GM21737 (cell line): ENCODE measurements around the gene PDE1C.
A peak's percentile ranks its signal among the peaks of the same experiment; 100 is the strongest.

Experiments used
- ATAC-seq: cut with Tn5 transposase; IDR thresholded peaks from one replicate; pipeline ENCODE4 v1.9.1; 2021; ENCODE audit warnings: mild to moderate bottlenecking, moderate library complexity; ENCODE audit not compliant: unreplicated experiment

The PDE1C gene

GRCh38 chr7:32075612-32076011 lies 5.4 kb upstream of the PDE1C start:
- no peak for ATAC-seq

- ATAC-seq = no peak
Observed at GRCh38 chr7:32074787-32075585, 4.8 kb upstream of the PDE1C start.

- no peak for ATAC-seq
Observed at GRCh38 chr7:32073533-32073932, 3.3 kb upstream of the PDE1C start.

DNA sequence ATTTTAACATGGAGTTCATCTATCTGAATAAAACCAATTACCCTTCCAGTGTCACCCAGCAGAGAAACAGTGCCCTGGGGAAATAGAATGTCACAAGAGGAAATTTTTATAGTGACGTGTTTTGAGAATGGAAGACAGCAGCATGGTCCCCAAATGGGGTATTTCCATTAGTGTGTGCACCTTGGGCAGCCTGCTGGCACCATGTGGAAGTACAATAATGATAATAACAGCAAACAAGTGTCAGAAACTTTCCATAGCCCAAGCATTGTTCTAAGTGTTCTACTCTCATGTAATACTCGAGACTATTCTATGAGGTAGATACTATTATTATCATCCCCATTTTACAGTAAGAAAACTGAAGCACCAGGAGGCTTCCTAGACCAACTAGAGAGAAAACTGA lies 2.2 kb upstream of the PDE1C start:
- no peak for ATAC-seq

DNA sequence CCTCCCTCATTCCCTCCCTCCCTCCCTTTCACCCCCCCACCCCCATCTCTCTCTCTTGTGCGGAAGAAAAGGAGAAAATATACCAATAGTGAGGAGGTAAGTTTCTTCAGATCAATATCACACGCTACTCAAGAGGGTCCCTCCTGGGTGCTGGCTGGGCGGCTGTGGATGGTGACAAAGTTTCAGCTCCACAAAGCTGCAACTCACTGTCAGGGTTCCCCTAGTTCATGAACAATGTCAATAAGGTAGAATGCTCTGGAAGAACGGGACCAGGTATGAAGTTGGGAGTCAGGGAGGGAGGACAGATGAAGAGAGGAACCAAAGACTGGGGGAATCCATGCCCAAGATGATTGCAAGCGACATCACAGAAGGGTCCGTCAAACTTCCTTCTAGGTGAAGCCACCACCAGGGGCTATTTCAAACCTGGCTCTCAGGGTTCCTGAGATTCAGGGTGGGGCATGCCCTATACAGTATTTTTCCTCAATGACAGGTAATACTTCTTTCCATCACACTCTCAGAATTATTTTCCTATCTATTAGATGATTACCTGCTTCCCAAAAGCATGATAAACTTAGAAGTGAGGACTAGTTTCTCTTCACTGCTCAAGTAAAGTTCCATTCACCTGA lies 1.4 kb upstream of the PDE1C start:
- ATAC-seq = no peak

DNA sequence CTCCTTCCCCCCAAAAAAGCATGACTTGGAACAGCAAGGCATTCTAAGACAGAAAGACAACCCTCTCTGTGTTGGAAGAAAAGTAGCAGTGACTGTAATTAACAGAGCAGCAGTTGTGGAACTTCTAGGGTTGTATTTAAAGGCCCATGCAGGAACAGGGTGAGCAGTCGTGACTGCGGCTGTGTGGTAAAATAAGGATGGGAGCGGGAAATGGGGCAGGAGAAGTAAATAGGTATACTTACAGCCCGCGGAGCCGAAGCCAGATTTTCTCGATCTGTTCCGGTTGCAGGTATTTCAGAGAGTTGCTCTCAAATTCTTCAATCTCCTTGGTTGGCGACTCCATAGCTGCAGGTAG lies 179 bp downstream of the PDE1C start:
- ATAC-seq = no peak

DNA sequence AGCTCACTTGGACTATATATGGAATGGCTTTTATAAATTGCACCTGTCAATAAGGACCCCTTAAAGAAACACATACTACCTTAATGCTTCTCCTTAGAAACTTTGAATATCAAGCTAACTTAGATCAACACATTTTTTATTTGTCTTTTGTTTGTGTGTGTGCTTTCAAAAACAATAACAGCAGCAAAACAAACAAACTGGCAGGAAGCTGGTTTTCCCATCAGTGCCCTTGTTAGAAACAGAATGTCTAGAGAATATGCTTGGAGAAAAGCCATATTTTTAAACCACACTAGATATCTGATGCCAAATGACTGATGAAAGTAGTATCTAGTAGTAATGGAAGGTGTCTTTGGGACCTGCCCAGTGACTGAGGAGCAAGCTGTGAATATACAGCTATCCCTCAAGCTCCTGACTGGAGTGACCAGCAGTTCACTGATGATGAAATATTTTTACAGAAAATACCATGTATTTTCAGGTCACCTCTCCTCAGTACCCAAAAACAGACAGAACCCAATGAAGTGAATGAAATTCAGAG lies 1.0 kb downstream of the PDE1C start:
- no peak for ATAC-seq

- no peak for ATAC-seq
Observed at GRCh38 chr7:32068411-32069101, 1.7 kb downstream of the PDE1C start.

DNA sequence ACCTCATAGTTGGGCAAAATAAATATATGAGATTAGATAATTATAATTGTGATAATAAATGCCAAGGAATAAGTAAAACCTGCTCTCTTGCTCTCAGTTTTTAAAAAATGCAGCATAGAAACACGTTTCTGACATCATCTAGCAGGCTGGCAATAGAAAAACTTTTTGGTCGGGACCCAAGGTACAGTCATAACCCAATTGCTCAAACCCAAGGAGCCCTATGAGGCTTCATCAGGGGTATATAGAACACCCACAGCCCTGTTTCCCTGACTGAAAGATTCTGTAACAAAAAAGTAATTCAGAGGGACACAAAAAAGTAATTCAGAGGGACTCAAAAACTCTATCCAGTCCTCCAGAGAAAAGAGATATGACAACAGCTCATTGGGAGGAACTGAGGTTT lies 3.8 kb downstream of the PDE1C start:
- ATAC-seq = no peak

DNA sequence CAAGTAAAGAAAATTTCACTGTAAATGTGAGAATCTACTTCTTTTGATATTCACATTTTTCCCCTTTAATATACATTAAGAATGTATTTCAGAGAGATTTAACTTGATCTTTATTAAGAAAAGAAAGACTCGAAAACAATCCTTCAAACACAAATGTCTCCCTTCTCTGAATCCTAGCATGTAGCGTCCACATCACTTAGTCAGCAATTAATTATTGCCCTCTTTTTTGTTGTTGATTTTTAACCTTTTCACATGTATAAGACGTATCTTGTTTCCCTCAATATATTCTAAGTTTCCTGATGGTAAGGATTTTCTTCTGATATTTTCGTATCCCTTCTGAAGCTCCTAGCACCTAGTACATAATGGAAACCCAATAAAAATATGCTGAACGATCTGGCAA lies 6.6 kb downstream of the PDE1C start:
- no peak for ATAC-seq

DNA sequence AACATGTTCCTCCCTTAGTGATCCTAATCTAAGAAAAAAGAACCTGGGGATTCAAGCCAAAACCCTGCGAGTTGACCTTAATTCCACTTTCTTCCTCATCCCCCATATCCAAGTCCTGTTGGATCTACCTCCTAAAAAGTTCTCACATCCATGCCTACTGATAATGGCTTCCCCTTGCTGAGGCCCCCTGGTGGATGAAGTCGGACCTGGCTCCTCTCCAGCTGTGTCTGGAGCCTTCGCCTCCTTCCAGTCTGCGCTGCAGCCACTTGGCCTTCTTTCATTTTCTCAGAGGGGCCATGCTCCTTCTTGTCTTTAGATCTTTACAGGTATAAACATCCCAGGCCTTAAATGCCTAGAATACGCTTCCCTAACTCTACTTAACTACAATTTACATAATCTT lies 8.1 kb downstream of the PDE1C start:
- no peak for ATAC-seq

GRCh38 chr7:32061346-32061745 lies 8.9 kb downstream of the PDE1C start:
- ATAC-seq = no peak

GRCh38 chr7:32059289-32060011 lies 10.8 kb downstream of the PDE1C start:
- no peak for ATAC-seq

GRCh38 chr7:32058002-32058401 lies 12.2 kb downstream of the PDE1C start:
- ATAC-seq = no peak

- no peak for ATAC-seq
Observed at GRCh38 chr7:32056767-32057166, 13.4 kb downstream of the PDE1C start.

DNA sequence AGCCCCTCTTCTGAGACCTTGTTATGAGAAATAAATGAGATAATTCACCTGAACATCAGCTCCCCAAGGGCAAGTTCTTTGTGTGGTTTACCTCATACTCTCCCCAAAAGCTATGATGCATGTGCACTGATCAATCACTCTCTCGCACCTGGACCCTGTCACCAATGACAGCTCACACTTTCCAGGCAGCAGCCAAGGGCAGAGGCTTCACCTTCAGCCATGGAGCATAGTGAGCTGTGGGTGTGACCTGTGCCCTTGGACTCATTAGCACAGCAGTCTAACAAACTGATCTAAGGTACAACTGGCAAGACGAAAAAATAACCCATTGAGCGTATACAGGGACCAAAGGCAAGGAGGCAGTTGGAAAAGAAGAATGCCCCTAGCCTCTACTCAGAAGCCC lies 17.0 kb downstream of the PDE1C start:
- ATAC-seq = no peak

GRCh38 chr7:32051128-32051527 lies 19.1 kb downstream of the PDE1C start:
- ATAC-seq = no peak

GRCh38 chr7:32049599-32049998 lies 20.6 kb downstream of the PDE1C start:
- no peak for ATAC-seq

GRCh38 chr7:32048970-32049491 lies 21.2 kb downstream of the PDE1C start:
- peak; percentile 81 for ATAC-seq

- no peak for ATAC-seq
Observed at GRCh38 chr7:32047801-32048200, 22.4 kb downstream of the PDE1C start.

- ATAC-seq = no peak
Observed at GRCh38 chr7:32047075-32047474, 23.1 kb downstream of the PDE1C start.
